HG03342 (cell line): ENCODE measurements around the gene TRPV3.

ENCODE experiments used
- ATAC-seq: cut with Tn5 transposase; IDR thresholded peaks from one replicate; pipeline ENCODE4 v1.9.1; 2021; ENCODE audit warnings: mild to moderate bottlenecking, moderate library complexity; ENCODE audit not compliant: unreplicated experiment

TRPV3 gene

DNA sequence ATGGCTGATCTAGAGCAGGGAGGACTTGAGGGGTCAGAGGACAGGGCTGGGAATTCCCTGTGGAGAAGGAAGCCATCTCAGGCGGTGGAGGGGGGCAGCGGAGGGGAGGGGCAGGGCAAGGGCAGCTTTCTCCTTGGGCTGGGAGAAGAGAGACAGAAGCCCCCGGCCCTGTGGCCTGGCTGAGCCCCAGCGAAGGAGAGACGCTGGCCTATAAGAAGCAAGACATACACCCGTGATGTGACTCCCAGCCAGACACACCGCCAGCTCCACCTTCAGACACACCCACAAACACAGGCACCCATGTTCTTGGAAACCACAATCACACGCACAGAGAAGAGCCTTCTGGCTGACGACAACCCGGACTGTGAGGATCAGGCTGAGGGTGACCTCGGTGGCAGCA, 10.0 kb downstream of the TRPV3 start:
- ATAC-seq = no peak

DNA sequence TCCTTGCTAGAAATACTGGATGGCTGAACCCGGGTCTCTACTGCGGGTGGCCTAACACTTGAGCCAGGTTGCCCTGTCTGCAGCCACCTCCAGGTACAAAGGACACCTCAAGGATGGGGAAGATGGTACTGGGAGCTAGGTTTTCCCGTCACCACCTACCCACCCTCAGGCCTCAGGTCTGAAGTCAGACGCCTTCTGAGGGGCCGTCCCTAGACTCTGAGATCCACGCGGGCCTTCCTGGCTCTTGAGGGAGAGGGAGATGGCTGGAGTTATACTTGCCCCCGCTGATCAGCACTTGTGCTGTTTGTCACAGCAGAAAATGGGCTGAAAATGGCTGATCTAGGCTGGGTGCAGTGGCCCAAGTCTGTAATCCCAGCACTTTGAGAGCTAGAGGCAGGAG, 10.6 kb downstream of the TRPV3 start:
- ATAC-seq = no peak

DNA sequence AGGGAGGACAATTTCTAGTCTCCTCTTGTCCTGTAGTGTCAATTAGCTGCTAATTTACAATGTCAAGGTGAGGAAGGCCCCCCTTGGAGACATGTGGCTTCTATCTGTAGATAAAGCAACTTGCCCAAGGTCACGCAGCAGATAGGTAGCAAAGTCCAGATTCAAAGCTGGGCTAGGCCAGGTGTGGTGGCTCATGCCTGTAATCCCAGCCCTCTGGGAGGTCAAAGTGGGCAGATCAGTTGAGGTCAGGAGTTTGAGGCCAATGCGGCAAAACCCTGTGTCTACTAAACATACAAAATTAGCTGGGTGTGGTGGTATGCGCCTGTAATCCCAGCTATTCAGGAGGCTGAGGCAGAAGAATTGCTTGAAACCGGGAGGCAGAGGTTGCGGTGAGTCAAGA, 11.1 kb downstream of the TRPV3 start:
- ATAC-seq = no peak

DNA sequence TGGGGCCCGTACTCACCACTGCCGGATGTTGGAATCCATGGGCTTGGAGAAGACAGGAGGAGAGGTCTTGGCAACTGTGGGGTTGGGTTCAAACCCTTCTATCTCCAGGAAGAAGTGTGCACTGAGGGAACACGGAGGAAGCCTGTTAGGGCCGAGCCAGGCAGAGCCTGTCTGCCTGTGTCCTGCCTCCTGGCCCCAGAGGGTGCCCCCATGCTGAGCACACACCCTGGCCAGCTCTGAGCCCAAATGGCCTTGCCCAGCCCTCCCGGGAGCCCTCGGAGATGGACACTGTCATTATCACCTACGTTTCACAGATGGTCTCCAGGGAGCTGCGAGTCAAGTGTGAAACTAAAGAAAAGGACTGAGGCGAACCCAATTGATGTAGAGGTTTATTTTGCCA, 12.5 kb downstream of the TRPV3 start:
- ATAC-seq = no peak

DNA sequence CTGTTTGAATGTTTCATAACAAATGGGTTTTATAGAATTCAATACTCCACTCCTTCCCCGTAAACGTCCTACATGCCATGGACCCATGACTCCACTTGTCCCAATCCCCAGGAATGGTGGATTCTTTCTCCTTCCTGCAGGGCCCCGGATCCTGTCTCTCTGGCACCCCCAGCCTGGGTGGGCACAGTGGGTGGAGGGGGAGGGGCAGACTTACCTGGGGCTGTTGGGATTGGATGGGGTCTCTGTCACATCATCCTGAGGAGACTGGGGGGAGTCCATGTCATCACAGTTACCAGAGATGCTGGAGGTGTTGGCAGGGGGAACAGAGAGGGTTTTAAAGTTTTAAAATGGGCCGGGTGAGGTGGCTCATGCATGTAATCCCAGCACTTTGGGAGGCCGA, 13.2 kb downstream of the TRPV3 start:
- ATAC-seq = no peak

DNA sequence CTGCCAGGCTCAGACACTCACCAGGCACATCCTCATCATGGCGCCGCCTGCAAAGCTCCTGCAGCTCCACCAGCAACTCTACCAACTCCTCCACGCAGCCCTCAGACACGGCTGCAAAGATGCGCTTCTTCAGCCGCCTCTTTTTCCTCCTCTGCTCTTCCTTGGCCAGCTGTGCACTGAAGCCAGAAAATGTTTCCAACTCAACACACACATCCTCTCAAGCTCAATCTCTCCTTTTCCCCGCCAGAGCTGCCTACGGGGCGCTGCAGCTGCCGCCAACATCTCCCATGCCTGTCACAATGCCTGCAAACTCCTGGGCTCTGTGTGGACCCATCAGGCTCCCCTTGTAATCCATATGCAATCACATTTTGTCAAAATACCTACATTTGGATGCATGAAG, 14.2 kb downstream of the TRPV3 start:
- ATAC-seq = no peak

DNA sequence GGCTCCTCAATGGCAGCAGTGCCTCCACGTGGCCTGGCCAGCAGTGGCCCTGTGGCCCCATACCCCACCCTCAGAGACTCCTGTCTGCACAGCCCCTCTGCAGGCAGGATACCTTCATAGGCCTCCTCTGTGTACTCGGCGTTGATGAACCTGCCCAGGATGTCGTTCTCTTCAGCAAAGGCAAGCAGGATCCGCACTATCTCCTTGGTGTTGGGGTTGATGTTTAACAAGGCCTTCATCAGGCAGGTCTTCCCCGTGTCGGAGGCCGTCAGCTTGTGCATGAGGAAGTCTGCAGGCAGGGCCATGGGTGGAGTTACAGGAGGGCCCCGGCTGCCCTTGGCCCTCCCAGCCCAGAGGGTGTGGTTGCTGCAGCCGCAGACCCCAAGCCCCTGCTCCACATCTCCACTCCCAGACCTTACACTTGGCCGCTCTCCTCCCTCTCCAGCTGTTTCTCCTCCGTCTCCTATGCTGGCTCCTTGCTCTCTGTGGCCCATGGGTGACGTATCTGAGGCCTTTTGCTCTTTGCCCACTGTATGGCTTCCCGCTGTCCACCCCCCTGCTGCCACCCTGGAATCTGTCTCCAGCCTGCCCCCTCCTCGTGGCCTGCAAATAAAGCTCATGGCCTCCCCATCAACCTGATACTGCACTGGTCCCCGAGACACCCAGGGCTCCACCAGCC, 15.1 kb downstream of the TRPV3 start:
- no peak for ATAC-seq

DNA sequence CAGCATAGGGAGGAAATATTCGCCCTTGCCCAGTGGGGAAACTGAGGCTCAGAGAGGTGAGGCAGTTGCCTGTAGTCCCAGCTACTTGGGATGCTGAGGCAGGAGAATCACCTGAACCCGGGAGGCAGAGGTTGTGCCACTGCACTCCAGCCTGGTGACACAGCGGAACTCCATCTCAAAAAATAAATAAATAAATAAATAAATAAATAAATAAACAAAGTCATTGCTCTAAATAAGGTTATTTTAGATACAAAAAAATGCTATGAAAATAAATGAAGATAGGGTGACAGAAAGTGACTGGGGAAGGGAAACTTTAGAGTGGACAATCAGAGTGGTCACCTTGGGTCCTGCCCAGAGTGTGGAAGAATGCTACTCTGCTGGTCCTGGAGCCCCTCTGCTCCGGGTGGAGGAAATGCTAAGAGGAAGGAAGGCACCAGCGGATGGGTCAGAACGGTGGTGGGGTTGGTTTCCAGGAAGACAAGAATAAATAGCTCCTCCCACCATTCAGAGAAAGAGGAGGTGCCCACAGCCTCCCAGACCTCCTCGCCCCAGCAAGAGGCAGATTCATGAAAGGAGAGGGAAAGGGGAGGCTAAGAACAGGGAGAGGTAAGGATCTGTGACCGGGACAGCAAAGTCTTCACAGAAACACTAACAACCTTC, 17.6 kb downstream of the TRPV3 start:
- no peak for ATAC-seq

DNA sequence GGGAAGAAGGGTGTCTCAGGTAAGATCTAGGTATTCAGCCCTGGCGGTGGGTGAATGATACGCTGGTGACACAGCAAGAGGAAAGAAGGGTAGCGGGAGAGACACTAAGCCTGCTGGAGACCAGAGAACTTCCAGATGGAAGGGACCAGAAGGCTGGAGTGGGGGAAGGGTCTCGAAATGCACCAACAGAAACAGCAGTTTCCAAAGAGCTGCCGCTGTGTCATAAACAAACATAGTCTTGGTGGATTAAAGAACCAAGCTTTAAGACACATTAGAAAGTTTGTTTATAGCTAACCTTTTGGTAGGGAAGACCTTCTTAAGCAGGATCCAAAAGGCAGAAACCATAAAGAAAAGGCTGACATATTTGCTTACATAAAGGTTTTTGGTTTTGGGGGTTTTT, 20.9 kb downstream of the TRPV3 start:
- ATAC-seq = no peak

DNA sequence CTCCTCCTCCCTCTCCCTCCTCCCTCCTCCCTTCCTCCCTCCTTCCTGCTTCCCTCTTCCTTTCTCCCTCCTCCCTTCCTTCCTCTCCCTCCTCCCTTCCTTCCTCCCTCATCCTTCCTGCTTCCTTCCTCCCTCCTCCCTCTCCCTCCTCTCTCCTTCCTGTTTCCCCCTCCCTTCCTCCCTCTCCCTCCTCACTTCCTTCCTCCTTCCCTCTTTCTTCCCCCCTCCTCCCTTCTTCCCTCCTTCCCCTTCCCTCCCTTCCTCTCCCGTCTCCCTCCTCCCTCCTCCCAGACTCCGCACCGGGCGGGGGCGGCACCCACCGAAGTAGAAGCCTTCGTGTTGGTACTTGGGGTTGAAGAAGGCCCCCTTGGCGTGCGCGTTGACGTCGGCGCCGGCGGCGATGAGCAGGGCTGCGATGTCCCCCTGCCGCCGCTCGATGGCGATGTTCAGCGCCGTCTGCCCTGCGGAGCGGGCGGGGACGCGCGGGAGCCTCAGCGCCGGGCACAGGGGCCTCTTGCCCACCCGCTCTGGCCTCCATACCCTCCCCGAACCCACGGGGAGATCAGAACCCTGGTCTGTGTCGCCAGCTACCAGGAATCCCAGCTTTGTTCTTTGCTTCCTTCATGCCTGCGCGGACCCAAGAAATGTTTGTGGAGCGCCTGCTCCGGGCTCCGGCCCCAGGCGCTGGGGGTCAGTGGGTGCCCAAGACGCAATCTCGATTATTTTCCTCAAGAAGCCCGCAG, 22.2 kb downstream of the TRPV3 start:
- no peak for ATAC-seq

DNA sequence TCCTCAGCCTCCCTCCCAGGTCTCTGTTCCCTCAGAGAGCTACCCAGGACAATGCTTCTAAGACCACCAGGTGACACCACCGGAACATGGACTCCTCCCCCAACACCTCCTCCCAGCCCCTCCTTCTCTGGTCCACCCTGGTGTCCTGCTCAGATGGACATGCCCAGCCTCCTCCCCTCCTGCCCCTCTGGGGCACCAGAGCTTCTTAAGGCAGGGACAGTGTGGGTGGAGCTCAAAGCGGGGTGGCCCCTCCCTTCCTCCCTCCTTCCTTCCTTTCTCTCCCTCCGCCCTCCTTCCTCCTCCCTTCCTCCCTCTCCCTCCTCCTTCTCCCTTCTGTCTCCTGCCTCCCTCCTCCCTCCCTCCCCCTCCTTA, 22.7 kb downstream of the TRPV3 start:
- ATAC-seq = no peak

DNA sequence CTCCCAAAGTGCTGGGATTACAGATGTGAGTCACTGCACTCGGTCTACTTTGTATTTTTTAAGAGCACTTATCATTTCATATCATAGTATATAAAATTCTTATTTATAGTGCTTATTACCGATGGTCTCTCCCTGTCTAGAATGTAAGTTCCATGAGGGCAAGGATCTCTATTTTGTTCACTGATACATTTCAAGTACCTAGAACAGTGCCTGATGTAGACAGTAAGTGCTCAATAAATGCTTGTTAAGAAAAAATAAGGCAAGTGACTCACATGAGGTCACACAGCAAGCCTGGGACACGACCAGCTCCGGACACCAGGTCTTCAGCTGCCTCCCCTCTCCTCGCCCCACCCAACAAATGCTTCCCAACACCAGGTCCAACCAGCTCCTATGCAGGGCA, 23.9 kb downstream of the TRPV3 start:
- no peak for ATAC-seq

DNA sequence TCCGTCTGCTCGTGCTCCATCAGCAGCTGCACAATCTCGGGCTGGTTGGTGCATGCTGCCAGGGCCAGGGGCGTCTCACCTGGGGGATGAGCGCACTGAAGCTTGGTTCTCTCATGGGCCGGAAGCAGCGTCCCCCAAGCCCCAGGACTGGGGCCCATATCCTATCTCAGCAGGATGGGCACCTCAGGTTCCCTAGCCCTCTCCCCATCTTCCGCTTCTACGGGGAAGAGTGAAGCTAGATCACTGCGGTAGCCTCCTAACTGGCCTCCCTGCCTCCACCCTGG, 24.8 kb downstream of the TRPV3 start:
- no peak for ATAC-seq

DNA sequence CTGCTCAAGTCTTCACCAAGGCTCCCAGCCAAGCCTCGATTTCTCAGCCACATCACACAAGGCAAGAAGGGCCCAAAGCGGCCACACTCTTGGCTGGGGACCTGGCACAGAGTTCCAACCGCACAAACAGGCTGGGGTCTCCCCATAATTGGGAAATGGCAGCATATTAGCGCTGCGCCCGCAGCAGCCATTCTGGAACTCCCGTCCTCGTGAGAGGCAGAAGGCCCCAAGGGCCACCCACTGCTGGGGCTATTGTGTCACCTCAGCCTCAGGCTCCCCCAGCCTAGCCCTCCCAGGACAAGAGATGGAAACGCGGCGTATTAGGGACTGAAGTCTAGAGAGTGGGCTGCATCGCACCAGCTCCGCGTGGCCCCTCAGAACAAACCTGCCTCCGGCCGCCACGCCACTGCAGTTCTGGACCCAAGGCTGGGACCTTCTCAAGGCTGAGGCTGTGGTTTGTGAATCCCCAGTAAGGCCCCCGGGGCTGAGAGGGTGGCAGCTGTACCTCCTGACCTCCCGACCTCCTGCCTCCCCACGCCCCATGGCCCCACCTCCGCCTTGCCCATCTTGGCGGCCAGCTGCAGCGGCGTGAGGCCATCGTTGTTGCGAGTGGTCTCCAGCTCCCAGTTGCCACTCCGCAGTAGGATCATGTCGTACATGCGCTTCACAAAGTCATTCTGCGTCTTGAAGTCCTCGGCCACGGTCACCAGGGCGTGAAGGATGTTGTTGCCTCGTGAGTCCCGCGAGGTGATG, 25.3 kb downstream of the TRPV3 start:
- no peak for ATAC-seq

DNA sequence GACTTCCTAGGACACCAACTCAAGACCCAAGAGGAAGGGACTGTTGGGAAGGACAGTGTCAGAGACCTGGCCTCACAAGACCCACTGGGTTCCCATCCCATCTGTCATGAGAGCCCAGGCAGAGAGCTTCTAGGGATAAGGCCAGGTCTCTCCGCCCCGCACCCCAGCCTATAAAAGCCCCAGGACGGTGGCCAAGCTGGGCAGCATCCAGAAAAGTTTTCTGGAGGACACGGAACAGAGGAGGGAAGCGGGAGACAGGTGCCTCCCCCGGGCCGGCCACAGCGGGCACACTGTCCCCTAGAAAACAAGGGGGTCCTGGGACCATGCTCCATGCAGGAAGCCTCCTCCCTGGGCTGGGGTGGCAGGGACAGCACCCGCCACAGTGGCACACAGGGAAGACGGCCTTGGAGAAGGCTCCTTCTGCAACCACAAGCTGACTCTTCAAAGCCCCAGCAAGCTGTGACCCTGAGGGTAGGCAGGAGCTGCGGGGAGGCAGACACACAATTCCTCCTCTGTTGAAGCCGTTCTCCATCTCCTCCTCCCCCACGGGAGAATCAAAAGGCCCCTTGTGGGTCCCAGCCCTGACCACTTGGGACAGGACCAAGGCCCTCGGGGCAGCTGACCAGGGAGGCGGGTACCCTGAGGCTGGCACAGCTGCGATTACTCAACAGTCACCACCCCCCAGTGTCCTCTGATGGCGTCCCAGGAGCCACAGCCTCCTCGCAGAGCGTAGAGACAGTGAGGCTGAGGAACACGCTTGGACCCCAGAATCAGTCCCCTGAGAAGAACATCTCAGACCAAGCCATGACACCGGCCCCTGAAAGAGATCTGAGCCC, 26.1 kb downstream of the TRPV3 start:
- ATAC-seq = no peak

DNA sequence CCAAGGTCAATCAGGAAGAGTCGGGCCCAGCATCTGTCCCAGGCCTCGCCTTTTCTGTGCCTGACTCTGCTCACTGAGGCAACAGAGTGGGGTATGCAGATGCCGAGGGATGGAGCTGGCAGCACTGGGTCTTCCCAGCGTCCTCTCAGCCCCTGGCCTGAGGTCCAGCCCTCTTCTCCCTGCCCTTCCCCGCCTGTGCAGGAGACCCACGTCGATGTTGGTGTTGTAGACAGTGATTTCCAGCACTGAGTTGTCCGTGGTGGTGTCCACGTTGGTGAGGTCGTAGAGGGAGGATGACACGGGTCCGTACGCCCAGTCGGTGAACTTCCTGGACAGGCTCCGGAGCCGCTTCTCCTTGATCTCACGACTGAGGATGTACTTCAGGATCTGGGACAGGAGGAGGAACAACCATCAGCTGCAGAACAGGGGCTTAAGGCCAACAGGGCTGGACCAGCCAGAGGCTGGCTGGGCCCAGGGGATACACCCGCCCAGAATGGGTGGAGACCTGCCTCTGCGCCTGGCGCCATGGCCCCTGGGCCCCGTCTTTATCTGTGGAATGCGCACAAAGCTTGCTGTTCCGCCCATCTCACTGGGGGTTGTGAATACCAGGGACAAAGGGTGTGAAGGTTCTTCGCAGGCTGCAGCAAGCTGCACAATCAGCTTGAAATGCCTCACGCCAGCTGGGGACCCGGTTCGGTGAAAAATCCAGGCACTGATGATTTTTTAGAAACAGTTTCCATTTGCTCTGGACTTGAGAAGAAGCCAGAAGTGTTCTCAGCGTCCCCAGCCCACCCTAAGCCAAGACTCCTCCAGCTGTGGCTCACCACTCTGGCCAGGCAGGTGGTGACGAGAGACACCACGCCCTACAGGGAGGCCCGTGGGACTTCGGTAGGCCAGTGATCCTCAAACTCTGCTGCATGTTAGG, 27.5 kb downstream of the TRPV3 start:
- no peak for ATAC-seq

DNA sequence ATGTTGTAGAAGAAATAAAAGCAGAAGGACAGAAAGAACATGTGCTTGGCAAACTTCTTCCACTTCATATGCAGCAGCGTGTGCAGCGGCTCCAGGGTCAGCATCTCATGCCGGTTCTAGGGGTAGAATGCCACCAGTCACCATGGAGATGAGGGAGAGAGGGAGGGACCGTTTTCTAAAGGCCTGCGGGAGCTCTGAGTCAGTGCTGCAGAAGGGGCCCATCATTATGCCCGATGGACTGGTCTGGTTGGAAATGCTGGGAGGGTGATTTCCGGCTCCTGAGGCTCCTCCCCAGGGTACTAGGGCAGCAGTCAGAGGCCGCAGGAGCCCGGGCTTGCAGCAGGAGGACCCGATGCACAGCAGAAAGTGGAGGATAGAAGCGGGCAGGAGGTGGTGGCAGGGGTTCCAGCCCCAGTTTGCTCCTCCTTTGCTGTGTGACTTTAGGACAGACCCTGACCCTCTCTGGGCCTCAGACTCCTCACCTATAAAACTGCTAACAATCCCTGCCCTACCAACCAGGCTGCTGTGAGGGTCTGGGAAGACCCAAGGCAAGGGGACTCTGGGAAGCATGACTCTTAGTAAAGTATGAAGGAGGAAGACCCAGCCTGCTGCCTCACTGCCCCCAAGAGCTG, 28.6 kb downstream of the TRPV3 start:
- ATAC-seq = no peak

DNA sequence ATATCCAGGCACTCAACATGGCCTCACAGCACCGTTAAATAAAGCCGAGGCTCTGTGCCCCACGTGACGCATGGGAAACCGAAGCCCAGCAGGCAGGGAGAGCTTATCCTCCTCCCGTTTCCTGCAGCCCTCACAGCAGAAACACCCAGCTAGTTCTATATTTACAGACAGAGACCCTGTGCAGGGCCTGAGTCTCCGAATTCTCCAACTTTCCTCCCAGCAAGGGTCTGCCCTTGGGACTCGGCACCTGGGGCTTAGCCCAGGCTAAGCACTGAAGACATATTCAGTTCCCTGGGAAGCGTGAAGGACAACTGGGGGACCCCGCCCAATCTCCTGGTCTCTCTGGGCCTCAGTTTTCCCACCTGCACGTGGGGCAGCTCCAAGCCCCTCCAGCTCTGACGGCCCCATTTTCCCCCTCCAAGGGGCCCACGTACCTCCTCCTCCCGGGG, 29.2 kb downstream of the TRPV3 start:
- no peak for ATAC-seq

DNA sequence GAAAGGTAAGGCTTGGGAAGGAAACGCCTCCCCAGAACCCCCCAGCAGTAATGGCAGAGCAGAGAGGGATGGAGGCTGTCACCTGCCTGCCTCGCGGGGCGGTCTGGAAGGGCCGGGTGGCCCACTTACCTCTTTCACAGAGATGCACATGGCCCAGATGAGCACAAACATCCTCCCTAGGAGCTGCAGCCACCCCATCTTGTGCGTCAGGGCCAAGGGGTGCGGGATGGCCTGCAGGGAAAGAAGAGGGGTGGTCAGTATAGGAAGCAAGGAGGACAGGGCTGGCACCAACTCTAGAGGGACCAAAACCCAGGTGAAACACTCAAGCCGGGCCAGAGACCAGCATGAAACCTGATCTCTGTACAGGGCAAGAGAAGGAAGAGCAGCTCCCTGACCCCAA, 29.7 kb downstream of the TRPV3 start:
- ATAC-seq = no peak
